HG03521 (cell line): ENCODE data around the gene ANKHD1.

Experiments used
- ATAC-seq: cut with Tn5 transposase; IDR thresholded peaks from one replicate; pipeline ENCODE4 v1.9.1; 2021; ENCODE audit warnings: mild to moderate bottlenecking, moderate library complexity; ENCODE audit not compliant: unreplicated experiment

The ANKHD1 gene

DNA sequence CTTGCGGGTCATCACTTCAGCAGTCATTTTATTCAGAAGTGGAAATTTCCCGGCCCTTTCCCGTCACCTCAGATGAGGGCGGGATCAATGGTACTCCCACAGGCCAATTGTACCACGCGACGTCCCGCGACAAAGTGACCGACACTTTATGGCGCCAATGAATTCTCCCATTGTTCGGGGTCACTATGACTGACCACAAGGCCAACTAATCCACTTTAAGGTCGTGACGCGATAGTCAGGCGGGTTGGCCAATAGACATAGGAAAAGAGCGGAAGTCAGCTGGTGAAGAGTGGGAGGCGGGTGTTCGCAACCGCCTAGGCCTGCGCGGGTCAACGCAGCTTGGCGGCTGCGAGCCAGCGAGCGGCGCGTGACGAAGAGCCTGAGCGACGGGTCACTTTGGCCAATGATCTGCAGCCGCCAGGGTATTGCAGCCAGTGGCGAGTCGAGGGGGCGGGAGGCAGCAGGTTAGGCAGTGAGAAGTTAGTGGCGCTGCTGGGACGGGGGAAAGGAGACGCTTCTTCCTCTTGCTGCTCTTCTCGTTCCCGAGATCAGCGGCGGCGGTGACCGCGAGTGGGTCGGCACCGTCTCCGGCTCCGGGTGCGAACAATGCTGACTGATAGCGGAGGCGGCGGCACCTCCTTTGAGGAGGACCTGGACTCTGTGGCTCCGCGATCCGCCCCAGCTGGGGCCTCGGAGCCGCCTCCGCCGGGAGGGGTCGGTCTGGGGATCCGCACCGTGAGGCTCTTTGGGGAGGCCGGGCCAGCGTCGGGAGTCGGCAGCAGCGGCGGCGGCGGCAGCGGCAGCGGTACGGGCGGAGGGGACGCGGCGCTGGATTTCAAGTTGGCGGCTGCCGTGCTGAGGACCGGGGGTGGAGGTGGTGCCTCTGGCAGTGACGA, at the start of gene ANKHD1:
Gene ANKHD1 (plus strand): TSS at position 472 of the 896 bp plus-strand sequence. CDS start 135 bp downstream, at position 607.
- peak; percentile 79 for ATAC-seq

GRCh38 chr5:140355546-140355945, 46.1 kb upstream of the ANKHD1 start:
- ATAC-seq, result no peak

DNA sequence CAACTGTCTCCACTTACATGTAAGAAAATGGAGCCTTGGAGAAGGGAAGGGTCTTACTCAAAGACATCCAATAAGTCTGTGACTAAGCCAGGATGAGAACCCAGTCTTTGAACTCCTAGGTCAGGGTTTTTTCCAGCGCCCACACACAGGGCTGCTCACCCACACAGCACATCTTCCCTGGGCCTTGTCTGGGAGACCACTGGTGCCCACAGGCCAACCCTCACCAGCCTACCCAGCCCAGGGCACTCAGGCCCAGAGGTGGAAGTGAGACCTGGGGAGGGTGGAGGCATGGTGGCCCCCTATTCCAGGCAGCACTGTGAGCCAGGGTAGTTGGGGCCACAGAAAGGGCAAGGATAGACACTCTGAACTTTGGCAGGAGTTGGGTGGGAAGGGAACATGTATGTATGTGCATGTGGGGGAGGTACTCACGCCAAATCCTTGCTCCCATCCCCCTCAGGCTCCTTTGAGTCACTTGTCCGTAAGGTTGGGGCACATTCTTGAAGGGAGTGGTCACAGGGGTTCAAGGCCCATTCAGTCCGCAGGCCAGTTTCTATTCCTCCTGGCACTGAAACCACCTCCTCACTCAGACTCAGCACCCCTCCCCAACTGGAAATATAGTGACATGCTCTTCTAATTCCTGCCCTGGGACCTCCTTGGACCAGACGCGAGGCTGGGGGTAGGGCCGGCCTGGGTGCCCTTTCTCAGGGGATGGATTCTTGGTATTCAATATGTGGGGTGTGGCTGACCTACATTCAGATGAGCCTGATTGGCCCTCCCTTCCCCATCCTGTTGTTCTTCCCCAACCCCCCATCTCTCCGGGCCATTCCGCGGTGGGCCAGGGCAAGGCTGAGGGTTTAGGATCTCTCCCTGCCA, 44.5 kb upstream of the ANKHD1 start:
- peak; percentile 13 for ATAC-seq

DNA sequence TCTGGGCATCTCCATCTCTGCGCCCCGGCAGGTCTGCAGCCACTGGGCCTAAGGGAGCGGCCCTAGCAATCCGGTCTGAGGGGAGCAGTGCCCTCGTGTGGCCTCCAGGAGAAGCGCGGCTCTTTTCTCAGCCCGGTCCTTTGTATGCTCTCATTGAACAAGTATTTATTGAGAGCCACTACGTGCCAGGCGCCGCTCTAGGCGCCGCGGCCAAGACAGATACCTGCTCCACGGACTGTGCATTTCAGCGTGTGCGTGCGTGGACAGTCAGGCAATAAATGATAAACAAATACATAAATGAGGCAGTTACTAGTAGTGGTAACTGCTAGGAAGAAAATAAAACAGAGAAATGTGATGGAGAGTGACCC, 43.9 kb upstream of the ANKHD1 start:
- peak; percentile 92 for ATAC-seq

DNA sequence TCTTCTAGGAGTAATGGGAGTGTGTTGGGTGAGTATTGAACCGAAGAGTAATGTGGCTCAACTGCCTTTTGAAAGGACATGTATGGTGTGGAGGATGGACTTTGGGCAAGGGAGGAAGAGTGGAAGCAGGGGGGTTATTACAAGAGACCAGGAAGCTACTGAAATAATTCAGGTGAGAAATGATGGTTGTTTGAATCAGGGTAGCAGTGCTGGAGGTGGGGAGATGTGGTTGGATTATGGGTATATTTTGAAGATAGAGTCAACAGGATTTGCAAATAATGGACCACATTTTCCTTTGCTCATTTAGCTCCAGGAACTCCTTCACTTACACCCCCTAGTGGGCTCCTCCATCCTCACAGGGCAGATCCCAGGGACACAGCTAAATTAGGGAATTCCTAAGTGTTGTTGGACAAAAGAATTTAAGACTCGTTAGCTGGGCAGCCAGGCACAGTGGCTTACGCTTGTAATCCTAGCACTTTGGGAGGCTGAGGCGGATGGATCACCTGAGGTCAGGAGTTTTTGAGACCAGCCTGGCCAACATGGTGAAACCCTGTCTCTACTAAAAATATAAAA, 42.8 kb upstream of the ANKHD1 start:
- ATAC-seq, result no peak

DNA sequence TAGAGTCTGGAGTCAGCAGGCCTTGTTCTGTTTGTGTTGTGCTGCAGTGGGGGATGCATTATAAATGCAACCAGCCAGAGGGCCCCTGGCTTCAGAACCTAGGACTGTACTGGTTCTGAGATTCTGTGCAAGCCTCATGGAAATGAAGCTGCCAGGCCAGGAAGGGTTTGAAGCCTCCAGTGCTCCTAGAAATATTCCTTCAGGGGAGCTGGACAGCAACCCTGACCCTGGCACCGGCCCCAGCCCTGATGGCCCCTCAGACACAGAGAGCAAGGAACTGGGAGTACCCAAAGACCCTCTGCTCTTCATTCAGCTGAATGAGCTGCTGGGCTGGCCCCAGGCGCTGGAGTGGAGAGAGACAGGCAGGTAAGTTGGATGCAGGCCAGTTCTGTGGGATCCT, 41.5 kb upstream of the ANKHD1 start, which contains the start of gene SLC4A9:
Gene SLC4A9 (plus strand): TSS at position 94 of the 400 bp plus-strand sequence. CDS start 43 bp downstream, at position 137.
- ATAC-seq, result no peak

GRCh38 chr5:140360681-140361479, 40.8 kb upstream of the ANKHD1 start:
- no peak for ATAC-seq

- no peak for ATAC-seq
Observed at GRCh38 chr5:140361901-140362300, 39.7 kb upstream of the ANKHD1 start.

DNA sequence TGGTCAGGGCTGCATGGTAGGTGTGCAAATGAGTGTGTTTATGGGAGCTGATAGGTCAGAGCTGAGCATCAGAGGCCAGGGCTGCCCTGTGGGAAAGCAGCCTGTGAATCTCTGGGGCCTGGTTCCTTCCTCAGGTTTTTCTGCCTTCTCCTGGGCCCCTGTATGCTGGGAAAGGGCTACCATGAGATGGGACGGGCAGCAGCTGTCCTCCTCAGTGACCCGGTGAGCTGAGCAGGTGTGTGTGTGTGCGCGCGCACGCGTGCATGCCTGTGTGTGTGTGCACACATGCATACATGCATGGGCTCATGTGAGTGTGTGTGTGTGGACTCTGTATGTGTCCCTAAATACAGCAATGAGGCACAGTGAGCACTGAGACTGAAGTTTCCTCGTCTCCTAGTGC, 39.3 kb upstream of the ANKHD1 start:
- ATAC-seq, result no peak

- ATAC-seq, result peak; percentile 88
Observed at GRCh38 chr5:140362875-140363630, 38.6 kb upstream of the ANKHD1 start.

DNA sequence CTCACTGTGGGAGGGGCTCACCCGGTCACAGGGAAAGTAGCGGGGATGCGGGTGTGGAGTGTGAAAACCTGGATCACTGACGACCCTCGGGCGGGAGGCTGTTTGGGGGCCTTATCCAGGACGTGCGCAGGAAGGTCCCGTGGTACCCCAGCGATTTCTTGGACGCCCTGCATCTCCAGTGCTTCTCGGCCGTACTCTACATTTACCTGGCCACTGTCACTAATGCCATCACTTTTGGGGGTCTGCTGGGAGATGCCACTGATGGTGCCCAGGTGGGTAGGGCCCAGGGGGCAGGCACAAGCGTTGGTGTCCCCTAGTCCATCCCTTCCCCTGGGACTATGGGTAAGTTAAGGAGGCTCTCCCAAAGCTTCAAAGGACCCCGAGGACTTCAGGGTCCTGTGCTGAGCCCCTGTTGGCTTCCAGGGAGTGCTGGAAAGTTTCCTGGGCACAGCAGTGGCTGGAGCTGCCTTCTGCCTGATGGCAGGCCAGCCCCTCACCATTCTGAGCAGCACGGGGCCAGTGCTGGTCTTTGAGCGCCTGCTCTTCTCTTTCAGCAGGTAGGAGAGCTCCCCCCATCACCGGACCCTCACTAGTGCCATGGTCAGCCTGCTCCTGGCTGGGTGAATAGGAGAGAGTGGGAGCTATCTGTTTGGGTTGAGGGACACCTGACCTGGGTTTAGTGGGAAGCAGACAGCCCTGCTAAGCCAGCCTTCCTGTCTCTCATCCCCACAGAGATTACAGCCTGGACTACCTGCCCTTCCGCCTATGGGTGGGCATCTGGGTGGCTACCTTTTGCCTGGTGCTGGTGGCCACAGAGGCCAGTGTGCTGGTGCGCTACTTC, 37.8 kb upstream of the ANKHD1 start:
- ATAC-seq, result no peak

- ATAC-seq, result no peak
Observed at GRCh38 chr5:140364472-140364765, 37.2 kb upstream of the ANKHD1 start.

- ATAC-seq, result no peak
Observed at GRCh38 chr5:140365282-140365681, 36.4 kb upstream of the ANKHD1 start.

GRCh38 chr5:140365941-140366340, 35.7 kb upstream of the ANKHD1 start:
- ATAC-seq, result no peak

- no peak for ATAC-seq
Observed at GRCh38 chr5:140366589-140367255, 34.9 kb upstream of the ANKHD1 start.

DNA sequence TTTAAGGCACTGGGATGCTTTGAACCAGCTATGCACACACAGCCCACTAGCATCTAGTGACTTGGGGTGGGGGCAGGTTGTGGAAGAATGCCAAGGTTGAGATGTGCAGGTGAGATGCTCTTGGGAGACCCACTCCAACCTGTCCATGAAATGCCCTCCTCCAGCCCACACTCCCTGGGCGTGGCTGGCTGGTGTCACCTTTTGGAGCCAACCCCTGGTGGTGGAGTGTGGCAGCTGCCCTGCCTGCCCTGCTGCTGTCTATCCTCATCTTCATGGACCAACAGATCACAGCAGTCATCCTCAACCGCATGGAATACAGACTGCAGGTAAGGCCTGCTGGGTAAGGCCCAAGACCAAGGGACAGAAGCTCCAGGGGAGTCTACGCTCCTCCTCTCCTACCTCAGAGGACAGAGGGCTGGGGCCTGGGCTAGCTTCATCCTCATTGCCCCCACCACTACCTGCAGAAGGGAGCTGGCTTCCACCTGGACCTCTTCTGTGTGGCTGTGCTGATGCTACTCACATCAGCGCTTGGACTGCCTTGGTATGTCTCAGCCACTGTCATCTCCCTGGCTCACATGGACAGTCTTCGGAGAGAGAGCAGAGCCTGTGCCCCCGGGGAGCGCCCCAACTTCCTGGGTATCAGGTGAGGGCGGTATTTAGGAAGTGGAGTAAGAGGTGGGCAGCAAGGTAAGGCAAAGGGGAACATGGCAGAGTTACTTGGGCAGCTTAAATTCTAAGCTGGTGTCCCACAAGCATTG, 34.2 kb upstream of the ANKHD1 start:
- ATAC-seq, result no peak

GRCh38 chr5:140371356-140372151, 30.1 kb upstream of the ANKHD1 start:
- no peak for ATAC-seq
